ENCODE data around the gene SGCD.

- no peak for TF ChIP-seq CTCF (conservative IDR thresholded peaks at IDR 0.05)
- TF ChIP-seq ZFX (IDR thresholded peaks at IDR 0.05) = no peak
Measured at GRCh38 chr5:156722358-156722757, 395.4 kb downstream of the SGCD start.

All from C4-2B (cell line).